DMS53 (cell line): ENCODE measurements around the gene CDH13.
"Not testable (repeated sequence)": the region's sequence is repeated elsewhere in the genome, so short reads cannot be mapped to it uniquely, and the experiment has no call there.

Experiments
- DNase-seq: peaks from one replicate; lab custom pipeline; 2025; lab: John Stamatoyannopoulos, UW

The CDH13 gene

DNA sequence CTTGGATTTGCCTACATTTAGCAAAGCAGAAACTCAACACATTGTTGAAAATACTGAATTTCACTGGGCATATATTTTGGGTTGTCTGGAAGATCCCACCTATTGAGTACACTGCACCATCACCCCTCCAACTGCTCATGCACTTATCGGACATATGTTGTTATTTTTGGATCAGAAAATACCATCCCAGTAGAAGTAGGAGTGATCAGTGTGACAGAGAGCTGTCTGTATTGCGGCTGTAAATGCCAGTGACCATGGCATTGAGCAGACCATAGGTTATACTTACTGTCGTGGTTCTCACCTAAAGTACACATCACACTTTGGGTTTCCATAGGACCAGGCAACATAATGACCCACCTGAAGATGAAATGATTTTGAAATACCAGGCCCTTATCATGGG, 264.7 kb downstream of the CDH13 start:
- no peak for DNase-seq

DNA sequence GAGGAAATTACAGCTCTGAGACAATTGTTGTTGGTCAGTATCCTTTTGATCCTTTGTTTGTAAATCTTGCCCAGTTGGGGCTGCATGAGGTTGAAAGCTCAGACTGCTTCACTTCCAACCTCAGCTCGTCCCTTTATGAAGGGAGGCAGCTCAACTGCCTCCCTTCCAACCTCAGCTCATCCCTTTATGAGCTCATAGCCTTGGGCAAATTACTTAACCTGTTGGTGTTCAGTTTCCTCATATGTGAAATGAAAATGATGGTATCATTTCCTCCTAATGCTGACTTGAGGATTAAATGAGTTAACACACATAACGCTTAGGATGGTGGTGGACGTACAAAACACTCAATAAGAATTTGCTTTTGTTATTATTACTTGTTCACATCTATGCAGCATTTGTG, 265.1 kb downstream of the CDH13 start:
- no peak for DNase-seq

DNA sequence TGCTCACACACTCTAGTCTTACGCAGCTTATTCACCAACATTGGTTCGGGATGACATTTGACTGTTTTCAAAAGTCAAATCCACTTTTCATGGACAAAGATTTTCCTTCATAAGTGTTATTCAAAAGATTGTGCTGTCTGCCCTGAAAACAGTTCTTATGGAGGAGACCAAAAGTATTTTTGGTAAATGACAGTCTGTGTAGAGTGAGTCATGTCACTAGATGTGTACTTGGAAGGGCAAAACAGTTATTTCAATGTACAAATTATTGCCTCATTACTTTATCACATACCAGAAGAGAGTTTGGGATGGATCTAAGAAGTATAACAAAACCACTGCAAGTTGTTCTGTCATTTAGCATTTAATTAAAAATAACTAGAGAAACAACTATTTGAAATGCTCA, 265.6 kb downstream of the CDH13 start:
- DNase-seq: no peak

DNA sequence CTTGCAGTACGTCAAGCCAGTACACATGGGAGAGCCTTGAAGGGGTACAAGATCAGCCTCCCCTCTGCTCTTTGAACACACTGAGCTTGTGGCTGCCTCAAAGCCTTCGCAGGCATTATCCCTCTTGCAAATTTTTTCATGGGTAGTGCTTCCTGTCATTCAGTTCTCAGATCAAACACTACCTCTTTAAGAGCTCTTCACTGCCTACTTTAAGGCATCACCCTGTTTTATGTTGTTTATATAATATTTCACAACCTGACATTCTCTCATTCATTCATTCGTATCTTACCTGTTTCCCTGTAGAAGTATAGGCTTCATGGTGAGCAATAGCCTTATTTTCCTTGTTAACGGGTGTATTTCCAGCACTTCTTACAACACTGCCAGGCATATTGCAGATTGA, 269.1 kb downstream of the CDH13 start:
- peak; percentile 11 for DNase-seq

DNA sequence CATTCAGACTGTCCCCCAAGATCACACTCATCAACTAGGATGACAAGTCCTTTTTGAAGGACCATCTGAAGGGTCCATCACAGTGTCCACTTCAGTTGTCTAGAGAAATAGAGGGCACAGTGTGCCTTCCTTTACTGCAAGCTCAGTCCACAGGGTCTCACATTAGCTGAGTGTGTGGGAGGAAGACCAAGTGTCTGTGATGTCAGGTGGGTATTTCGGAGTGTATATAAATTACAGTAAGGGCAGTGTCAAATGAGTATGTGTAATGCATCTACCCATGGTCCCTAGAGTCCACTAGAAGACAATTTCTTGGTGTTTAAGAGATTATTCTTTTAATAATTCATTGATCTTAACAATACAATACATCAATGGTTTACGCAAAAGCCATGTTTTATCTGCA, 272.2 kb downstream of the CDH13 start:
- DNase-seq: no peak

DNA sequence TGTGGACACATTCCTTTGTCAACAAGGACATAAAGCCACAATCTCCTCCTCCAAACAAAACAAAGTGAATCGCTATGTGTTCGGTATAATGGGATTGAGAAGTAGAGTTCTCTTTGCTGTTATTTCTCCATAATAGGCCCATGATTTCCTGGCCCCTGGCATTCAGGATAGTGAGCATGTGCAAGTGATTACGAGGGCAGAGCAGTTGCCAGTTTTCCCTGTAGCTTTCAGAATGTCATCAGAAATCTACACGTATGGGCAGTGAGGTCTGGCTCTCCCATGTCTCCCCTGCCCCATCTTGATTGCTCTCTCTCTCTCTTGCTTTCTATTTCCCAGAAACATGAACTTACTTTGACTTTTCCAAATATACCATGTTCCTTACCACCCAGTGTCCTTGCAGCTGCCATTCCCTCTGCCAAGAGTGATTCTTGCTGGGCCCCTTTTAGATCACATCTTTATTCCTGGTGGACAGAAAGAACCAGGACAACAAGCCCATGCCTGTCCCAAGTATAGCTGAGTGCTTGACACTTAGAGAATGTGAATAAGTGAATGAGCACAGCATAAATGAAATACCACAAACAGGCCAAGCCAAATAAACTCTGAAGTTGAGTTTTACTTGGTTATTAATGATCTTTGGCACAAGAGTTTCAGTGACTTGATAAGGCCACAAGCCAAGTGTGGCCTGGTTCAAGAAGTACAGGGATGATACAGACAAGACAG, 273.1 kb downstream of the CDH13 start:
- DNase-seq: no peak

DNA sequence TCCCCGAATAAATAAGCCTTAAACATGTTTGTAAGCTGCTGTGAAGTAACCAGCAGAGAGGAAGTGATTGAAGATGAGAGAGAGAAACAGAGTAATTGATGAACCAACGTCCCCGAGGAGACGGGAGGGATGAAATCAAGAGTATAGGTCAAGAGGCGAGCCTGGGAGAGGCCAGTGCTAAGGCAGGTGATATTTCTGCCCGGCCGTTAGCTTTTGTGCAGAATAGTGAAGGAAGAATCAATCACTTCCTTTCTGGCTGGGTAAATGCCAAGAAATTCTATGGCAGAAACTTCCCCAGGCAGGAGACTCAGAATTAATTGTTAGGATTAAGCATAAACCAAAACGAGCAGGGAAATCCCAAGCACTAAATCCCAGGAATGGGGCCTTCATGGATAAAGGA, 273.8 kb downstream of the CDH13 start:
- no peak for DNase-seq

DNA sequence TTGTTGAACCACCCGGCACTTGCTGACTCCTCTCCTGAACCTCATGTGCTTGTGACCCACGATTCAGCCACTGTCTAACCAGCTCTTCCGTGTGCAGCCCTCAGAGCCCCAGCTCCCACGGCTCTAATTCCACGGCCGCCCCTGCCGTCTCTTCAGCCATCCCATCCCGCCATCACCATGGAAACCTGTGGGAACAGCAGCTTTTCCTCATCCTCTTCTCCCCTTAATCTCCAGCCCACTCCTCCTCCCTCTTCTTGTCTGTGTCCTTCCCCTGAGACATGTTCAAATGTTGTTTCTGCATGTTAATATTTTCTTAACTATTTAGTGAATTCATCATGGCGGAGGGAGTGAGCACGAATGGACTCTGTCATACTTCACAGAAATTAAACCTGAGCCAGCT, 285.2 kb downstream of the CDH13 start:
- no peak for DNase-seq

DNA sequence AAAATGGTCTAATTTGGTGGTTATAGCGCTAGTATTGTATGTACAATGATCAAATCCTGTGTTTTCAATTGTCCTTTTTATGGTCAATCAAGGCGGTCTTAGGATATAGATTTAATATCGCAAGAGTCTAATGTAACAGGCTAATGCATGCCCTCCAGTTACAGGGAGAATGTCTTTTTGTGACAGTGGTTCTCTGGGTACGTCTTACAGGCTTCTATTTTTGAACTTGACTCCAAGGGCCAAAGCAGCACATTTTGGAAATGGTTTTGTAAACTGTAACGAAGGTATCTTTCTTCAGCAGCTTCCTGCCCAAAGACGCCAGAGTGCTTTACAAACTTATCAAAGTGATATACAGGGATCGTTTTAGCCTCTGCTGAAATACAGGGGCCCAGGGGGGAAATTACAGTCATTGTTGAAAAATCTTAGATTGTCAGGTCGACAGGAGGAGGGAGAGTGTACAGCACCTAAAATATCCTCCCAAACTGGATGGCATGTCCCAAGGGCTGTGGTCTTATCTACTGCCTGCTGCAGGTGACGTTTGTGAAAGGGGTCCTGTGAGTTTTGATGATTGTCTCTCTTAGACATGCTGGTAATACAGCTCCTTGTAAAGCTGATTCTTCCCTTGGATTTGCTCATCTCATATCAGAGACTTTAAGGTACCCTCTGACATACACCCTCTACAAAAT, 288.5 kb downstream of the CDH13 start:
- DNase-seq: no peak

DNA sequence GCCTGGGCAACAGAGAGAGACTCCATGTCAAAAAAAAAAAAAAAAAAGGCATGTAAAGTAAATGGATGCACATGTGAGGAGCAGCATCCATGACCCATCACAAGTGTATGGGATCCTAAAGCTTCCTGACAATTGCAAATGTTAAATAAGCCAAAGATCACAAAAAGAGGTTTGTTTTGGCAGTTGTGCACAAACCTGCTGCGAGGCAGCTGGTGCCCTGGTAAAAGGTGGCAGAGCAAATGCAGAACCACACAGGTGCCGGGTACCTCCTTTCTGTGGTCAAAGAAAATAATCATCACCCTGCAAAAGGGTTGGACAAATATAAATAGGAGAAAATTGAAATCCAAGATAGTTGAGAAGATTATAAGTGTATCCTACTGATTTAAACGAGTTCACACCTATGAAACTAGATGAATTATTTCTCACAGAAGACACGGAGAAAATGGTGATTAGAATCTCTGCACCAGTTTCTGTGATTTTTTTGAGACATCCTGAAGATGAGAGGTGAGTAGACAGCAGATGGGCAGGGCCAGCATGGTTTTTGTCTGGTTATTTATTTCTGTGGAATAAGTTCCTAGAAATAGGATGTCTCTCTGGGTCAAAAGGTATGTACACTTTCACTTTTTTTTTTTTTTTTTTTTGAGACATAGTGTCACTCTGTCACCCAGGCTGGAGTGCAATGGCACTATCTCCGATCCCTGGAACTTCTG, 291.3 kb downstream of the CDH13 start:
- no peak for DNase-seq

DNA sequence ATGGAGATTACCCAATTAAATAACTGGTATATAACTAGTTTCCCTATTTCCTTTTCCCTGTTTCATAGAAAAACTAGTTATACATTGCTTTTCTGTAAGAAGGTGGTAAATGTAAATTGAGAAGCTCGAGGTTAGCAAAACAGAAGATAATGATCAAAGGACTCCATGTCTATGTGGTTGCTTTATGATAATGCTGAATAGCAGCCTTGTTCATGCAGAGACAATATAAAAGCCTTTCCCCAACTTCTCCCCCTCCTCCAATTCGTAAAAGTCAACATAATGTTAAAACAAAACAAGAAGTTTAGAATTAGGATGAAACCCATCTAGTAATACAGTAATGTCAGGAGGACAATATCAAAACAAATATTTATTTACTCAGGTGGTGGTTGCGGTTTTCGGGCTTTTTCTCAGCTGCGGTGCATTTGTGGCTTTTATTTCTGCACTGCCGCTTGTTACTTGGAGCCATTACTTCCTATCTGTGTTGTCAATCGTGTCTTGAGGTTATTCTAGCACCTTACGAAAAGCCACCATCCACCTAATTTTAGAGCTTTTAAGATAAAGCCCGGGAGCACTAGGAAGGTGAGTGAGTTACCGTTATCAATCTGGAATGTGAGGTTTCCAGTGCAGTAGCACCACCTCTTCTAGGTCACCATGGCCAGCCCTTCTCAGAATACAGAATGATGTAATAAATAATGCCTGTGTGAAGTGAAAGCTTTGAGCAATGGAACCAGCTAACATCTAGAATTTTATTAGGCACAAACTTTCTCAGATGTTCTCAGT, 297.5 kb downstream of the CDH13 start:
- peak; percentile 29 for DNase-seq

DNA sequence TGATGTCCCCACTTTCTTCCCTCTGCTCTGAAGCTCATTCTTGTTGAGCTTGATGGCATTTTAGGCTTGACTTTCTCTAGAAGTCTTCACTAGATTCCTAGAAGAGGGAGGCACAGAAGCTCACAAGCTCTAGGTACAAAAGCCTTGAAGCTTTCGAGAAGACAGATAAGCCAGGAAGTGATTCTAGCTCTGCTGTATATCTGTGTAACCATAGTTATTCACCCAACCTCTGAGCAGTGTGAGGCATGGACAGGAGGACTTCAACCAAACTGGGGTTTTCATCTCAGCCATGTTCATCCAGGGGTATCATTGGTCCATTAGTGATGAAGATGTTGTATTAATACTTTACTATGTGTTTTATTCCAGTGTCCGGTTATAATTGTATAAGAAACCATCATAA, 299.7 kb downstream of the CDH13 start:
- DNase-seq: no peak

DNA sequence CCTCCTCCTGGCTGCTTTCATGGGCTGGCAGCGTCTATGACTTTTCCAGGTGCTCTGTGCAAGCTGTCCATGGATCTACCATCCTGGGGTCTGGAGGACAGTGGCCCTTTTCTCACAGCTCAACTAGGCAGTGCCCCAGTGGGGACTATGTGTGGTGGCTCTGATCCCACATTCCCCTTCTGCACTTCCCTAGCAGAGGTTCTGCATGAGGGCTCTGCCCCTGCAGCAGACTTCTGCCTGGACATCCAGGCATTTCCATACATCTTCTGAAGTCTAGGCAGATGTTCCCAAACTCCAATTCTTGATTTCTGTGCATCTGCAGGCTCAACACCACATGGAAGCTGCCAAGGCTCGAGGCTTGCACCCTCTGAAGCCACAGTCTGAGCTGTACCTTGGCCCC, 307.2 kb downstream of the CDH13 start:
- DNase-seq: not testable (repeated sequence)

DNA sequence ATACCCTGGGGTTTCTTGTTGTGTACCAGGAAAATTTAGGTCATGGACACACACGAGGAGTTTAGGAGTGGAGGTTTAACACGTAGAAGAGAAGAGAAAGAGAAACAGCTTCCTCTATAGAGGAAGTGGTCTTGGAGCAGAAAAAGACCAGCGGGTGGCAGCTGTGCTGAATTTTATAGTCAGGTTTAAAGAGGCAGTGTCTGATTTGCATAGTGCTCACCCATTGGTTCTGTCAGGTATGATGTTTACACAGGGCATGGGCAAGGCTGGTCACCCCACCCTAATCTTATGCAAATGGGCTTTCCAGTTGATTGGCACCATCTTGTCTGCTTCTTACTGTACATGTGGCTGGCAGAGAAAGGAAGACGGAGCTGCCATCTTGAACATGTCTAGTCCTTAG, 309.0 kb downstream of the CDH13 start:
- no peak for DNase-seq

DNA sequence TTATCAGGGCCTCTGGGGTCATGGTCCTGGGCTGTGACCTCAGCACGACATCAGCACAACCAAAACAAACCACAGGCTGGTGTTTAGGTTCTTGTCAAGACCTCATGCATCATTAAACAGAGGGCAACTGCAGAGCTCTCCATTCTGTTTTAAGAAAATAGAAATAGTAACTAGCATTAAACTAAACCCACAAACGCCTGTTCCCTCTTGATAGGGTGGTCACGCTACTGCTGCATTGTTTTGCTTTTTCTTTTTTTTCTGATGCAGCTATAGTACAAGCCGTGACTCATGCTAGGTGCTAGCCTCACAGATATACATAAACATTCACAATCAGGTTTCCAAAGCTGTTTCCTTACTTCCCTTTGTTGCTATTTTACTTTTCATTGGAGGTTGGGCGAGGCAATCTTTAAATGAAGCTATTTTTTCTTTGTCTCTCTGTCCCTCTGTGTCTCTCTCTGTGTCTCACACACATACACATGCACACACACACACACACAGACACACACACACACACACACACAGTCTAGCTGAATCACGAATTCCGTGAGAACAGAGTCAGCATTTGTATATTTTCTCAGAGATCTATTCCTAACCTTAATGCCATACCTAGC, 310.3 kb downstream of the CDH13 start:
- DNase-seq: no peak

DNA sequence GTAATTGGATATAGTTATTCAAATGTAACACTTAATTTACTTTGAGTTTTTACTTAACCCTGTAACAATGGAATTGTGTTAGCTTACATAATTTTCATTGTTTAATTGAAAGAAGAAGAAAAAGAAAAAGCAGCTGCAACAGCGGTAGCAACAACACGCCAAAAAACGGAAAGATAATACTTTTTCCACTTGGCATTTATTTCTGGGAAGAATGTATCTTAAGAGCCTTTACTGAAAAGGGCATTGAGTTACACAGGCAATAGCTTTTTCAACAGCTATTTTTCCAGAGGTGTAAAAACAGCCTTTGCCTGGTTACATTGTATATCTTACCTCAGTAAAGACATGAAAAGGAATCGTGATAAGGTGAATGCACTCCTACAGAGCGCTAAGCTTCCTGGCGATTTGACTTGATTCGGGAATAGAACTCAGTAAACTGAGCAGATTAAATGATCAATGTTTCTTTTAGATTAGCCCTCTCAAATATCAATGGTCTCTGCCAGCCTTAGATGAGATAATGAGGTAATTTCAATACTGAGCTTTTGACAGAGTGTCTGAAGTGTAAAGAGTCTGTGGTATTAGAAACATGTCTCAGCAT, 311.3 kb downstream of the CDH13 start:
- no peak for DNase-seq

DNA sequence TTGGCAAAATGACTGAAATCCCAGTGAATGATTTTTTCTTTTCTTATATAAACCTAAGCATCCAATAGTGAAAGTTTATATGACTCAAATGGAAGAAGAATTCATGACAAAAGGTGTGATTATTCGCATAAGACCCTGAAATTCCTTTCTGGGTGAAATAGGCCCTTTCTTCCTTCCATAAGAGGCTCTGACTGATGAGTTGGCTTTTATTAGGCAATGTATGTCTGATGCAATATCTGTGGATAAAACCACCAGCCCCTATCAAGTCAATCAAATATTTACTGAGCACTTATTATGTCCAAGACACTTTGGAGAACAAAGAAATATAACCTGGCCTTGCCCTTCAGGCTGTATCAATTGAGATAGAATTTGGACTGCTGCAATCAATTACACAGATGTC, 316.6 kb downstream of the CDH13 start:
- DNase-seq: no peak

DNA sequence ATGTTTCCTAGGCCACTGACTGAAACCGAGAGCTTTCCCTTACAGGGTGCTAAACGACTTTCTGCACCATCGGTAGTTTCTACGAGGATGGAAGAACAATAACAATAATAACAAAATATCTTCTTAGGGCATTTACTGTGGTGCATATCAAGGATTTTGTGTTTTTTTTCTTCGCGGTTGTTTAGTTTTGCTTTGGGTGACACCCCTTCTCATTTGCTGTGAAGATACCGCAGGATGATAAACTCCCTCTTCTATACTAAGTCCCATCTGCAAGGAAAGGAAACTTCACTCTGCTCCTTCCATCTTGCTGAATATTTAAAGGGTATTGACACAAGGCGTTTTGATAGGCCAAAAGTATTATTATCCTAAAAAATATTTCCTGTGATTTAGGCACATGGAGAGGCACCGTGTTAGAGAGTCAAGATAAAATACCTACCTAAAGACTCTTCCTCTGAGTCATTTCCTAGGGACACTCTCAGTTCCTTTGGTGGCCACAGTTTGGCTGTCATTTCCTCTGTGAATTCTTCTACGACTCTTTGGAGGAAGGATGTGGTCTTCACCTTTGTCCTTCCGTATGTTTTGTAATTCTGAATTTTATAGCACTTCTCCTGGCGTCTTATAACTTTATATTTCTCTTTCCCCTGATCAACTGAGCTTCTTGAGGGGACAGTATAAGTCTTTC, 318.8 kb downstream of the CDH13 start:
- no peak for DNase-seq

DNA sequence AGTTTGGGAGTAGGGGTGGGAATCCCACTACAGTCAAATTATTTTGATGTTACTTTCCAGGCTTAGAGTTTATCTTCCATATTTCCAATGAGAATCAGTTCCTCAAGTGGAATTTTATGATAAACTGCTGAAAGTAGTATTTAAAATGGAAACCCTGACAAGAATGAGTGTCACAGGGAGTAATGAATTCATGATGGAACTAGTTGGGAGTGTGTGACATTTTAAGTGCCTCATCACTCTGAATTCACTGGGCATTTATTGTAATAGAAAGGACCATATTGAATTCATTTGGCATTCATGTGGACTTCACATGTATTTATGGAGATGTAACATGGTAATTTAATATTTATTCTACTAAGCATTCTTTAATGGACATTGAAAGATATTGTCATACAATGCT, 320.9 kb downstream of the CDH13 start:
- no peak for DNase-seq

DNA sequence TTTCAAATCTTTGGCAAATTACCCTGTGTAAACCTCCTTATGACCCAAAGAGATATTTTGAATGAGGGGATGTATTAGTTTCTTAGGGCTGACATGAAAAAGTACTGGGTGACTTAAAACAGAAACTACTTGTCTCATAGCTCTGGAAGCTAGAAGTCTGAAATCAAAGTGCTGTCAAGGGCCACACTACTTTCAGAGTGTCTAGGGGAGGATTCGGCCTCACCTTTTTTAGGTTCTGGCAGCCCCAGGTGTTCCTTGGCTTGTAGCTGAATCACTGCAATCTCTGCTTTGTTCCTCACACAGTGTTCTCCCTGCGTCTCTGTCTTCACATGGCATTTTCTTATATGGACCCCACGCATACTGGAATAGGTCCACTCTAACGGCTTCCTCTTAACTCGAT, 322.2 kb downstream of the CDH13 start:
- DNase-seq: no peak

DNA sequence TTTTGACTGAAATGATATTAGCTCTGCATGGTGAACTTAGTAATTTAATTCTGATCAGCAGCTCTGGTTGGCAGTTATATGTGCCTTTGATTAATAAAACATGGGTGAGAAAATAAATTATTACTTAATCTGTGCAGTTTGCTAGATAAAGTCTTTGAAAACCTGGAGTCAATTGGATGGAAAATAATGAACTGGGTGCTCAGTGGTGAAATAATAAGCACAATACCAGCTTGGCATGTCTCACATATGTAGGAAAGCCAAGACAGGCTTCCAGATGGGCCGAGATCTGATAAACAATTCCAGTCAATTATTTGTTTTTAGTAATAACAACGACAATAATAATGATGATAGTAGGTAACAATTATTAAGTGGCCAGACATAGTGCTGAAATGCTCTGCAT, 326.7 kb downstream of the CDH13 start:
- DNase-seq: no peak
